ENCODE measurements around the gene KIF26B.

The KIF26B gene

GRCh38 chr1:245263529-245264095 lies 108.8 kb downstream of the KIF26B start:
- DNase-seq, result no peak
- TF ChIP-seq CTCF (IDR thresholded peaks at IDR 0.05; ENCODE audit: low read depth, low read length), result no peak
- H3K4me3 ChIP-seq (ENCODE audit: low read depth, low read length), result no peak overlapping the region
- H3K9me3 ChIP-seq, result no peaks in the 10 kb centered on the region
- no peaks in the 10 kb centered on the region for H3K27me3 ChIP-seq
- 0 out of 2 replicates have a peak, but pooled peaks cover 6% of the 10 kb centered on the region for H3K36me3 ChIP-seq
- peaks cover 13% of the 10 kb centered on the region for H3K4me1 ChIP-seq

DNA sequence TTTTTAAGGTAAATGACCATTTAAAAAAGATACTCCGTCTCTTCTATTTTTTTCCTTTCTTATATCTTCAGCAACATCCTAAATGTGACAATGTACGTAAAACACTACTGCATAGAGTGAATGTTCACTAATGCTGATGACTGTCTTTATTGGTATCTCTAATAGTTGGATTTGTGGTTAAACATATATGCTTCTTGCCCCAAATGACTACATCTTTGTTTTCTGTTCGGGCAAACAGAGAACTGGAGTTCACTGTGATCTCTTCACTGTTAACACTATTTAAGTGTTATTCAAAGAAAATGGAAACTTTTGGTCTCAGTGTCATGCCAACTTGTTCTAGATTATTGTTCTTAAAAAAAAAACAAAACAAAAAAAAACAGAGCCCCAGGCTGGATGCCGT lies 109.4 kb downstream of the KIF26B start:
- no peak for TF ChIP-seq CTCF (IDR thresholded peaks at IDR 0.05; ENCODE audit: low read depth, low read length)
- no peaks in the 10 kb centered on the region for H3K9me3 ChIP-seq
- no peaks in the 10 kb centered on the region for H3K27me3 ChIP-seq
- H3K4me1 ChIP-seq, result peaks cover 13% of the 10 kb centered on the region
- H3K4me3 ChIP-seq (ENCODE audit: low read depth, low read length), result no peak overlapping the region
- no peak for DNase-seq
- 0 out of 2 replicates have a peak, but pooled peaks cover 6% of the 10 kb centered on the region for H3K36me3 ChIP-seq

GRCh38 chr1:245266105-245266504 lies 111.3 kb downstream of the KIF26B start:
- DNase-seq, result no peak
- no peaks in the 10 kb centered on the region for H3K9me3 ChIP-seq
- H3K36me3 ChIP-seq, result 0 out of 2 replicates have a peak, but pooled peaks cover 6% of the 10 kb centered on the region
- H3K4me3 ChIP-seq (ENCODE audit: low read depth, low read length), result no peak overlapping the region
- peaks cover under 1% of the 10 kb centered on the region for H3K4me1 ChIP-seq
- no peaks in the 10 kb centered on the region for H3K27me3 ChIP-seq
- TF ChIP-seq CTCF (IDR thresholded peaks at IDR 0.05; ENCODE audit: low read depth, low read length), result no peak

GRCh38 chr1:245270063-245270462 lies 115.3 kb downstream of the KIF26B start:
- Histone ChIP-seq H3K4me1 (no peaks in the 10 kb centered on the region), H3K27me3 (no peaks in the 10 kb centered on the region), H3K4me3 (ENCODE audit: low read depth, low read length) (no peak overlapping the region), H3K9me3 (no peaks in the 10 kb centered on the region), H3K36me3 (no peaks in the 10 kb centered on the region)
- DNase-seq, result no peak
- TF ChIP-seq CTCF (IDR thresholded peaks at IDR 0.05; ENCODE audit: low read depth, low read length), result no peak

- TF ChIP-seq CTCF (IDR thresholded peaks at IDR 0.05; ENCODE audit: low read depth, low read length), result no peak
- no peak for DNase-seq
Measured at GRCh38 chr1:245270972-245271371, 116.2 kb downstream of the KIF26B start.

DNA sequence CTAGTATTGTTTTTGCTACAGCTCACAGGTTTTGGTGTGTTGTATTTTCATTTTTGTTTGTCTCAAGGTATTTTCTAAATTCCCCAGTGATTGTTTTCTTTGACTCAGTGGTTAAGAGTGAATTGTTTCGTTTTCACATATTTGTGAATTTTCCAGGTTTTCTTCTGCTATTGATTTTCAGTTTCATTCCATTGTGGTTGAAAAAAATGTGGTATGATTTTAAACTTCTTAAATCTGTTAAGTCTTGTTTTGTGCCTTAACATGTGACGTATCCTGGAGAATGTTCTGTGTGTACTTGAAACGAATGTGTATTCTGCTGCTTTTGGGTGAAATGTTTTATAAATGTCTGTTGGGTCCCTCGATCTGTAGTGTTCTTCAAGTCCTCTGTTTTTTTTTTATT lies 117.9 kb downstream of the KIF26B start:
- H3K36me3 ChIP-seq, result no peaks in the 10 kb centered on the region
- DNase-seq, result no peak
- TF ChIP-seq CTCF (IDR thresholded peaks at IDR 0.05; ENCODE audit: low read depth, low read length), result no peak
- no peaks in the 10 kb centered on the region for H3K27me3 ChIP-seq
- H3K4me3 ChIP-seq (ENCODE audit: low read depth, low read length), result no peak overlapping the region
- no peaks in the 10 kb centered on the region for H3K9me3 ChIP-seq
- no peaks in the 10 kb centered on the region; the same call in none of the 2 replicates for H3K4me1 ChIP-seq

More at GRCh38 chr1:245270972-245271371, 116.2 kb downstream of the KIF26B start:
- H3K9me3 ChIP-seq, result no peaks in the 10 kb centered on the region
- H3K4me1 ChIP-seq, result no peaks in the 10 kb centered on the region
- no peaks in the 10 kb centered on the region for H3K36me3 ChIP-seq
- no peaks in the 10 kb centered on the region for H3K27me3 ChIP-seq
- H3K4me3 ChIP-seq (ENCODE audit: low read depth, low read length), result no peak overlapping the region
